IMR-90 (cell line): ENCODE measurements around the gene NADSYN1. TPM values are rescaled to one million over a fixed set of nuclear protein-coding genes. Genes with fewer than 3 reads are reported as not detected.

Experiments
- ATAC-seq: fragments of 200-7000 bp; cut with Tn5 transposase; 2 replicates; pipeline ENCODE4 v1.9.1; 2020; ENCODE audit warnings: low read depth, mild to moderate bottlenecking, moderate library complexity
- BruUV-seq: library from RNA; stranded (reverse); fragments of 400-500 nt; replicated peaks from 2 replicates; lab custom pipeline; 2021; lab: Mats Ljungman, UMichigan
- CTCF ChIA-PET: fragments of 300-600 bp; formaldehyde crosslinking; extraction: SDS; loops from one replicate; lab custom pipeline; 2021; ENCODE audit warnings: antibody characterized with exemption; lab: Yijun Ruan, JAX
- POLR2A ChIA-PET: fragments of 300-600 bp; sonication (Branson Sonifier 250); formaldehyde crosslinking; loops from one replicate; lab custom pipeline; 2022; ENCODE audit warnings: antibody characterized with exemption; ENCODE audit not compliant: unreplicated experiment; lab: Charles Lee
- DNase-seq: peaks from one replicate; pipeline ENCODE4 v3.0.0; 2013
- H2AFZ ChIP-seq: replicated peaks from 2 replicates; pipeline ENCODE3; 2013; ENCODE audit warnings: low read length, mild to moderate bottlenecking; ENCODE audit not compliant: poor library complexity
- H2AK5ac ChIP-seq: 2 replicates; pipeline ENCODE4 v1.6.1; 2013; ENCODE audit warnings: low read depth, low read length, inconsistent platforms
- H2AK9ac ChIP-seq: replicated peaks from 2 replicates; pipeline ENCODE3; 2013; ENCODE audit warnings: mild to moderate bottlenecking, low read depth, low read length, moderate library complexity; ENCODE audit not compliant: poor library complexity
- H2BK120ac ChIP-seq: 2 replicates; pipeline ENCODE4 v1.6.1; 2013; ENCODE audit warnings: low read depth, low read length, inconsistent platforms
- H2BK15ac ChIP-seq: 3 replicates; pipeline ENCODE4 v1.6.1; 2013; ENCODE audit warnings: low read depth, low read length, inconsistent platforms
- H2BK20ac ChIP-seq: 2 replicates; pipeline ENCODE4 v1.6.1; 2013; ENCODE audit warnings: low read depth, mild to moderate bottlenecking, inconsistent platforms, low read length, moderate library complexity
- H2BK5ac ChIP-seq: 2 replicates; pipeline ENCODE4 v1.6.1; 2013; ENCODE audit warnings: mild to moderate bottlenecking, low read depth, low read length, inconsistent platforms; ENCODE audit not compliant: poor library complexity, severe bottlenecking
- H3K14ac ChIP-seq: replicated peaks from 2 replicates; pipeline ENCODE4 v1.6.1; 2013; ENCODE audit warnings: low read depth, low read length, inconsistent platforms
- H3K18ac ChIP-seq: 2 replicates; pipeline ENCODE4 v1.6.1; 2013; ENCODE audit warnings: low read depth, low read length, control low read depth
- H3K23ac ChIP-seq: 2 replicates; pipeline ENCODE4 v1.6.1; 2013; ENCODE audit warnings: low read depth, low read length, inconsistent platforms
- H3K27ac ChIP-seq: 2 replicates; pipeline ENCODE4 v1.5.1; 2013; ENCODE audit warnings: mild to moderate bottlenecking, control low read depth, low read length; ENCODE audit not compliant: insufficient read depth
- H3K27me3 ChIP-seq: 2 replicates; pipeline ENCODE4 v1.6.1; 2013; ENCODE audit warnings: low read length; ENCODE audit not compliant: control insufficient read depth, insufficient read depth
- H3K36me3 ChIP-seq: 2 replicates; pipeline ENCODE4 v1.6.1; 2013; ENCODE audit warnings: low read length, mixed read lengths; ENCODE audit not compliant: control insufficient read depth, insufficient read depth
- H3K4ac ChIP-seq: 2 replicates; pipeline ENCODE4 v1.6.1; 2013; ENCODE audit warnings: low read depth, low read length, inconsistent platforms
- H3K4me1 ChIP-seq: 2 replicates; pipeline ENCODE4 v1.6.1; 2013; ENCODE audit warnings: low read length, mixed read lengths; ENCODE audit not compliant: control insufficient read depth, insufficient read depth
- H3K4me2 ChIP-seq: 2 replicates; pipeline ENCODE4 v1.6.1; 2013; ENCODE audit warnings: low read depth, mild to moderate bottlenecking, control low read depth, low read length, moderate library complexity
- H3K4me3 ChIP-seq: 2 replicates; pipeline ENCODE4 v1.5.1; 2013; ENCODE audit warnings: low read depth, mild to moderate bottlenecking, control low read depth, low read length, moderate library complexity; ENCODE audit not compliant: insufficient read depth
- H3K56ac ChIP-seq: 2 replicates; pipeline ENCODE4 v1.6.1; 2013; ENCODE audit warnings: low read length, inconsistent platforms; ENCODE audit not compliant: insufficient read depth; ENCODE audit errors: extremely low read depth
- H3K79me1 ChIP-seq, 2 experiments: 2 replicates each; pipeline ENCODE4 v1.6.1; 2013; ENCODE audit warnings: low read length in 2 of 2, inconsistent platforms in 1 of 2, low read depth in 1 of 2
- H3K9ac ChIP-seq: 2 replicates; pipeline ENCODE4 v1.6.1; 2013; ENCODE audit warnings: low read depth, low read length, control low read depth
- H3K9me1 ChIP-seq: 2 replicates; pipeline ENCODE4 v1.6.1; 2013; ENCODE audit warnings: low read length, inconsistent platforms; ENCODE audit not compliant: insufficient read depth
- H3K9me3 ChIP-seq: 2 replicates; pipeline ENCODE4 v1.6.1; 2013; ENCODE audit warnings: low read length; ENCODE audit not compliant: control insufficient read depth, insufficient read depth
- H4K20me1 ChIP-seq: 2 replicates; pipeline ENCODE4 v1.6.1; 2013; ENCODE audit warnings: low read length, inconsistent platforms; ENCODE audit not compliant: insufficient read depth
- H4K5ac ChIP-seq: 2 replicates; pipeline ENCODE4 v1.6.1; 2013; ENCODE audit warnings: mild to moderate bottlenecking, low read depth, low read length, control low read depth
- H4K8ac ChIP-seq, 2 experiments: 2 replicates each; pipeline ENCODE4 v1.6.1; 2013; ENCODE audit warnings: low read depth in 2 of 2, low read length in 2 of 2, control low read depth in 1 of 2, inconsistent platforms in 1 of 2
- H4K91ac ChIP-seq: 2 replicates; pipeline ENCODE4 v1.6.1; 2013; ENCODE audit warnings: low read depth, low read length, inconsistent platforms; ENCODE audit not compliant: insufficient read depth
- CEBPB ChIP-seq: IDR thresholded peaks from 2 replicates; pipeline ENCODE4 v1.6.1; 2012; ENCODE audit warnings: low read depth, low read length, improper control_type of control experiment
- CHD1 ChIP-seq: IDR thresholded peaks from 2 replicates; pipeline ENCODE4 v1.6.1; 2012; ENCODE audit warnings: low read depth, low read length, improper control_type of control experiment
- FOS ChIP-seq: fragments of 150-350 bp; IDR thresholded peaks from 2 replicates; pipeline ENCODE4 v1.6.1; 2016; ENCODE audit warnings: low read depth, low read length
- MAFK ChIP-seq: IDR thresholded peaks from 2 replicates; pipeline ENCODE4 v1.6.1; 2012; ENCODE audit warnings: low read depth, low read length, improper control_type of control experiment
- MAZ ChIP-seq: IDR thresholded peaks from 2 replicates; pipeline ENCODE4 v1.6.1; 2012; ENCODE audit warnings: low read depth, mild to moderate bottlenecking, low read length, improper control_type of control experiment, moderate library complexity, borderline replicate concordance
- NFE2L2 ChIP-seq: fragments of 150-350 bp; IDR thresholded peaks from 2 replicates; pipeline ENCODE4 v1.6.1; 2016; ENCODE audit warnings: low read depth, mild to moderate bottlenecking, low read length
- POLR2A ChIP-seq: IDR thresholded peaks from 2 replicates; pipeline ENCODE4 v1.6.1; 2012; ENCODE audit warnings: mild to moderate bottlenecking, low read depth, low read length
- RAD21 ChIP-seq: IDR thresholded peaks from 2 replicates; pipeline ENCODE4 v1.6.1; 2012; ENCODE audit warnings: low read length, improper control_type of control experiment
- RFX5 ChIP-seq: IDR thresholded peaks from 2 replicates; pipeline ENCODE4 v1.8.0; 2012; ENCODE audit warnings: low read depth, mild to moderate bottlenecking, low read length, moderate library complexity
- WGBS, 2 experiments: methylation state at CpG; one replicate each; pipeline versions ENCODE4 v1.1.5 to v1.1.7; 2013; ENCODE audit warnings: missing lambda C conversion rate in 2 of 2; ENCODE audit not compliant: insufficient read length in 1 of 2; ENCODE audit errors: extremely low coverage in 2 of 2; 5-methylcytosine and 5-hydroxymethylcytosine counted together
- dilution Hi-C: fragments of 300-500 bp; cut with HindIII; formaldehyde crosslinking; loops from one replicate; pipeline ENCODE4 v1.14.3; 2018; ENCODE audit warnings: low sequenced_read_pairs; ENCODE audit not compliant: unreplicated experiment
- in situ Hi-C: fragments of 300-500 bp; cut with MboI; formaldehyde crosslinking; loops from 3 replicates; pipeline ENCODE4 v1.14.3; 2019; ENCODE audit warnings: low sequenced_read_pairs, inconsistent platforms, mixed read lengths
- intact Hi-C: fragments of 100-400 bp; cut with micrococcal nuclease; formaldehyde crosslinking; loops from 2 replicates; pipeline ENCODE4 v1.10.0; 2022
- polyA plus RNA-seq, 3 experiments: library from polyadenylated mRNA; depleted of rRNA; stranded (reverse); fragments of >200 nt; gene quantifications; 2 replicates each; pipeline ENCODE4 v1.2.3, GENCODE V29; 2012; ENCODE audit warnings: low replicate concordance in 1 of 3
- total RNA-seq: library from RNA; depleted of rRNA; stranded (reverse); fragments of >200 nt; gene quantifications from 2 replicates; pipeline ENCODE4 v1.2.3, GENCODE V29; 2012
- TF ChIP-seq, protein P1 (sequence below): conservative IDR thresholded peaks from 2 replicates; pipeline ENCODE4 v1.5.1; 2012; ENCODE audit warnings: mild to moderate bottlenecking, low read depth, low read length, improper control_type of control experiment

The NADSYN1 gene
- total and polyA plus RNA-seq, 2 of the 4 experiments (the other 2 are of a cell fraction) = 69.5 to 70.4 TPM

DNA sequence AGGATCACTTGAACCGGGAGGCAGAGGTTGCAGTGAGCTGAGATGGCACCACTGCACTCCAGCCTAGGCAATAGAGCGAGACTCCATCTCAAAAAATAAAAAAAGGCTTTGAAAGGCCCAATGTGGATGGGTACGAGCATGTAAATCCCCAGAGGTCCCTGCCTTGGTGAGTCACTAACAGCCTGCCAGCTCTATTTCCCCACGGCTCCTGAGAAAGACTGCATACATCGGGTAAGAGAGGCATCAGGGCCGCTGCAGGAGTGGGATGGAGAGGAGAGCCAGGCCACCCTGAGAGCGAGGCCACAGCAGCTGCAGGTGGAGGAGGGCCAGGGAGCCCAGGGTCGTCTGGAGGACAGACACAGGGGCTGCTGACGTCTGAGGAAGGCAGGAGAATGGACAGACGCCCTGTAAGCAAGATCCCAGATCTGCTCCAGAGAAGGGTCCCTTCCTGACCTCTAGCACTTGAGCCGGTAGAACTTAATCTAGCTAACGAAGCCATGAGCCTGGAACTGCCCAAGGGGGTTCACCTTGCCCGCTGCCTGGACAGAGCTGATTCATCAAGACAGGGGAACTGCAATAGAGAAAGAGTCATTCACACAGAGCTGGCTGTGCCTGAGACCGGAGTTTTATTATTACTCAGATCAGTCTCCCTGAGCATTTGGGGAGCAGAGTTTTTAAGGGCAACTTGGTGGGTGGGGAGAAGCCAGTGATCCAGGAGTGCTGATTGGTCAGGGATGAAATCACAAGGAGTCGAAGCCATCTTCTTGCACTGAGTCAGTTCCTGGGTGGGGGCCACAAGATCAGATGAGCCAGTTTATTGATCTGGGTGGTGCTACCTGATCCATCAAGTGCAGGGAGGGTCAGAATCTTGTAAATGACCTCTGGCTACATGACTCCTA lies 90.1 kb downstream of the NADSYN1 start (continued):
- no peak for TF ChIP-seq CEBPB

DNA sequence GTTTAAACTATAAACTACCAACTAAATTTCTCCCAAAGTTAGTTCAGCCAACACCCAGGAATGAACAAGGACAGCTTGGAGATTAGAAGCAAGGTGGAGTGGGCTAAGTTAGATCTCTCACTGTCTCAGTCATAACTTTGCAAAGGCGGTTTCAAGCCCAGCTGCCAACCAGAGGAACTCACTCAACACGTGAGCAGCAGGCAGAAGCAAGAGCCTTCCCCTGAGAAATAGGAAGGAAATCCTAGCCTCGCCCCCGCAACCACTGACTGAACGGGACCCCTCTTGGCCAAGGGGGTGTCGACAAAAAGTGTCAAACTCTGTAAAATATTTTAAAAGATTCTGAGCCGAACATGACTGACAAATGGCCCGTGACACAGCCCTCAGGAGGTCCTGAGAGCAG lies 90.9 kb downstream of the NADSYN1 start:
- no peaks in the 10 kb centered on the region for H3K9me1 ChIP-seq
- H3K23ac ChIP-seq = no peak overlapping the region
- H2AK9ac ChIP-seq = no peak overlapping the region
- H3K9ac ChIP-seq = no peak overlapping the region
- no peak overlapping the region for H2BK15ac ChIP-seq
- ATAC-seq (no peak), DNase-seq (no peak)
- H4K5ac ChIP-seq = no peak overlapping the region
- H3K18ac ChIP-seq = no peak overlapping the region
- no peak overlapping the region for H4K91ac ChIP-seq
- no peak for TF ChIP-seq RFX5
- TF ChIP-seq RAD21 = no peak
- no peak for TF ChIP-seq MAZ
- TF ChIP-seq MAFK = no peak
- TF ChIP-seq NFE2L2 = no peak
- TF ChIP-seq FOS = no peak
- no peak for TF ChIP-seq POLR2A
- no peak for TF ChIP-seq CHD1
- TF ChIP-seq, protein P1, sequence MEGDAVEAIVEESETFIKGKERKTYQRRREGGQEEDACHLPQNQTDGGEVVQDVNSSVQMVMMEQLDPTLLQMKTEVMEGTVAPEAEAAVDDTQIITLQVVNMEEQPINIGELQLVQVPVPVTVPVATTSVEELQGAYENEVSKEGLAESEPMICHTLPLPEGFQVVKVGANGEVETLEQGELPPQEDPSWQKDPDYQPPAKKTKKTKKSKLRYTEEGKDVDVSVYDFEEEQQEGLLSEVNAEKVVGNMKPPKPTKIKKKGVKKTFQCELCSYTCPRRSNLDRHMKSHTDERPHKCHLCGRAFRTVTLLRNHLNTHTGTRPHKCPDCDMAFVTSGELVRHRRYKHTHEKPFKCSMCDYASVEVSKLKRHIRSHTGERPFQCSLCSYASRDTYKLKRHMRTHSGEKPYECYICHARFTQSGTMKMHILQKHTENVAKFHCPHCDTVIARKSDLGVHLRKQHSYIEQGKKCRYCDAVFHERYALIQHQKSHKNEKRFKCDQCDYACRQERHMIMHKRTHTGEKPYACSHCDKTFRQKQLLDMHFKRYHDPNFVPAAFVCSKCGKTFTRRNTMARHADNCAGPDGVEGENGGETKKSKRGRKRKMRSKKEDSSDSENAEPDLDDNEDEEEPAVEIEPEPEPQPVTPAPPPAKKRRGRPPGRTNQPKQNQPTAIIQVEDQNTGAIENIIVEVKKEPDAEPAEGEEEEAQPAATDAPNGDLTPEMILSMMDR = no peak
- 56% methylated on average over 3 of the region's 8 CpGs; no CpG with 5 or more reads in 1 of the 2 experiments for WGBS, 2 experiments
- H2AK5ac ChIP-seq = no peak overlapping the region
- H4K20me1 ChIP-seq = no peaks in the 10 kb centered on the region
- H3K9me3 ChIP-seq = no peaks in the 10 kb centered on the region
- BruUV-seq = no TSS peak
- ChIA-PET CTCF (no interaction called here), POLR2A (no interaction called here)
- no peak overlapping the region for H3K14ac ChIP-seq
- H3K4me1 ChIP-seq = no peaks in the 10 kb centered on the region
- no peak overlapping the region for H2BK20ac ChIP-seq
- H3K79me1 ChIP-seq = no peaks in the 10 kb centered on the region
- no peak overlapping the region for H3K4me2 ChIP-seq
- no peaks in the 10 kb centered on the region for H3K36me3 ChIP-seq
- in situ Hi-C loops = no loop called here
- intact Hi-C loops = no loop called here
- H3K56ac ChIP-seq = no peak overlapping the region
- no peak overlapping the region for H3K4me3 ChIP-seq
- no peak overlapping the region for H2BK5ac ChIP-seq
- no peak overlapping the region for H4K8ac ChIP-seq
- peaks cover 12% of the 10 kb centered on the region for H3K27me3 ChIP-seq
- no peak overlapping the region for H3K27ac ChIP-seq
- dilution Hi-C loops = no loop called here
- H2AFZ ChIP-seq = no peak overlapping the region
- H3K4ac ChIP-seq = no peak overlapping the region
- H2BK120ac ChIP-seq = no peak overlapping the region
